ENCODE measurements around the gene EFNA3.

EFNA3 gene

GRCh38 chr1:155085504-155086127 is 7.0 kb downstream of the EFNA3 start:
- peak; percentile 74 for DNase-seq

- peak; percentile 80 for DNase-seq
Measured at GRCh38 chr1:155086128-155086741, 7.6 kb downstream of the EFNA3 start.

GRCh38 chr1:155086856-155087535 is 8.4 kb downstream of the EFNA3 start:
- no peak for DNase-seq

- DNase-seq = peak; percentile 82
Measured at GRCh38 chr1:155091071-155092051, 12.7 kb downstream of the EFNA3 start.

GRCh38 chr1:155092131-155092530 is 13.5 kb downstream of the EFNA3 start:
- DNase-seq = no peak

- no peak for DNase-seq
Measured at GRCh38 chr1:155092641-155093040, 14.0 kb downstream of the EFNA3 start.

- DNase-seq = no peak
Measured at GRCh38 chr1:155093911-155094621, 15.4 kb downstream of the EFNA3 start.

- no peak for DNase-seq
Measured at GRCh38 chr1:155094622-155094948, 15.9 kb downstream of the EFNA3 start.

- no peak for DNase-seq
Measured at GRCh38 chr1:155099331-155099730, 20.7 kb downstream of the EFNA3 start.

GRCh38 chr1:155103325-155103724 is 24.7 kb downstream of the EFNA3 start:
- no peak for DNase-seq

- DNase-seq = no peak
Measured at GRCh38 chr1:155104605-155105534, 26.2 kb downstream of the EFNA3 start.

- DNase-seq = no peak
Measured at GRCh38 chr1:155105604-155106011, 27.0 kb downstream of the EFNA3 start.

- DNase-seq = no peak
Measured at GRCh38 chr1:155106862-155107261, 28.2 kb downstream of the EFNA3 start.

GRCh38 chr1:155107309-155108264 is 28.9 kb downstream of the EFNA3 start:
- no peak for DNase-seq

- DNase-seq = no peak
Measured at GRCh38 chr1:155108296-155108695, 29.7 kb downstream of the EFNA3 start.

GRCh38 chr1:155110381-155110780 is 31.7 kb downstream of the EFNA3 start:
- DNase-seq = no peak

GRCh38 chr1:155110826-155111225 is 32.2 kb downstream of the EFNA3 start:
- DNase-seq = no peak

- DNase-seq = no peak
Measured at GRCh38 chr1:155113450-155113980, 34.9 kb downstream of the EFNA3 start.

- no peak for DNase-seq
Measured at GRCh38 chr1:155116113-155116764, 37.6 kb downstream of the EFNA3 start.

All from T-helper 9 cell (primary cell).